ENCODE data around the gene RBAK.

DNA sequence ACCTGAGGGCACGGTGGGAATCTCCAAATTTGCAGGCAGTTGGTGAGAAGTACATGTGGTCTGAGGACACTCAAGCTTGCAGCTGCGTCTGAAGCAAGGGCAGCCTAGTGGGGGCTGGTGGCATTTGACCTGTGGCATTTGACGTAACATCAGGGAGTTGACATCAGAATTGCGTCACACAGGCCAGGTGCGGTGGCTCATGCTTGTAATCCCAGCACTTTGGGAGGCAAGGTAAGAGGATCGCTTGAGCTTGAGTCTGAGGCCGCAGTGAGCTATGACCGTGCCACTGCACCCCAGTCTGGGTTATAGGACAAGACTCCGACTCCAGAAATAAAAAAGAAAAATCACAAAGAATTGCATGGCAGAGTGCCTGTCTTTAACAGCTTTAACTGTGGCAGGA, 25.6 kb upstream of the RBAK start:
- TF ChIP-seq CTCF (IDR thresholded peaks at IDR 0.05; ENCODE audit: low read length) (no peak), EZH2 (IDR thresholded peaks at IDR 0.05; ENCODE audit: borderline replicate concordance, low read length) (no peak)
